Psoas muscle (tissue), 8 donors: ENCODE data around the gene CPT1C. TPM values are rescaled to one million over a fixed set of nuclear protein-coding genes. Genes with fewer than 3 reads are reported as not detected.

ENCODE experiments used
- ATAC-seq, 4 donors: fragments of 200-7000 bp; cut with Tn5 transposase; one replicate each; pipeline ENCODE4 v1.9.1; 2020; ENCODE audit warnings: moderate library complexity in 3 of 4, mild to moderate bottlenecking in 2 of 4
- DNase-seq, 2 donors: peaks; one replicate each; pipeline ENCODE4 v3.0.0-alpha.2; 2020
- H3K27ac ChIP-seq: fragments of 200-600 bp; one replicate; pipeline ENCODE4 v1.8.0; 2022
- H3K27me3 ChIP-seq, 3 donors: fragments of 200-600 bp in 1 of 3; one replicate each; pipeline versions ENCODE4 v1.6.1 to v1.8.0; 2013 to 2022; ENCODE audit warnings: low read length in 2 of 3, mild to moderate bottlenecking in 2 of 3, moderate library complexity in 1 of 3; ENCODE audit not compliant: insufficient read depth in 3 of 3
- H3K36me3 ChIP-seq, 2 donors: fragments of 200-600 bp in 1 of 2; one replicate each; pipeline versions ENCODE4 v1.6.1 to v1.8.0; 2013 to 2022; ENCODE audit warnings: low read depth in 1 of 2, mild to moderate bottlenecking in 1 of 2, moderate library complexity in 1 of 2; ENCODE audit not compliant: insufficient read depth in 1 of 2
- H3K4me1 ChIP-seq: fragments of 200-600 bp; one replicate; pipeline ENCODE4 v1.8.0; 2022
- H3K4me3 ChIP-seq: fragments of 200-600 bp; one replicate; pipeline ENCODE4 v1.8.0; 2022; ENCODE audit warnings: mild to moderate bottlenecking
- H3K9me3 ChIP-seq: fragments of 200-600 bp; one replicate; pipeline ENCODE4 v1.8.0; 2022
- CTCF ChIP-seq: fragments of 200-600 bp; IDR thresholded peaks from one replicate; pipeline ENCODE4 v1.8.0; 2022; ENCODE audit warnings: antibody characterized with exemption
- WGBS, 3 donors: extraction: QIAGEN DNeasy Blood & Tissue Kit; methylation state at CpG; one replicate each; pipeline versions ENCODE4 v1.1.6 to v1.1.7; 2013; 5-methylcytosine and 5-hydroxymethylcytosine counted together
- intact Hi-C, 2 donors: fragments of 100-400 bp; cut with DNase I; formaldehyde crosslinking; loops; one replicate each; pipeline versions ENCODE4 v1.11.0 to v1.14.2; 2022
- polyA plus RNA-seq, 3 donors: library from polyadenylated mRNA; stranded (reverse); fragments of 200-250 nt; gene quantifications; one replicate each; pipeline ENCODE4 v1.2.3, GENCODE V29; 2013
- total RNA-seq, 4 donors: library from RNA; stranded (reverse); fragmentation: NEBNext Ultra II Directional in 2 of 4; extraction: Animal tissue kit (Norgen Biotek cat#: 25700) in 2 of 4; gene quantifications; one replicate each; pipeline versions ENCODE4 v1.2.1 to v1.2.4, GENCODE V29; 2021 to 2023
- donor health status: healthy with polysubstance abuse.
- donor health status: DM: no; HTN: no; CAD: no; lungs with moderate emphysema.
- donor health status: Bipolar disorder and iron deficiency.
- donor health status: healthy.
- donor health status: DM: yes; HTN: yes; CAD: no.
- donor health status: DM: no; HTN: no; CAD: no.
- donor health status: DM: no; HTN: no; CAD: no.
- donor health status: DM: yes; HTN: yes; CAD: no.

Gene CPT1C
- total and polyA plus RNA-seq, 7 donors, result 0.34 to 1.2 (median 0.79) TPM

GRCh38 chr19:49689133-49690078 lies 1.5 kb upstream of the CPT1C start, which contains the start of gene ADM5:
TSS of gene ADM5 (plus strand) at chr19:49689594. CDS start at chr19:49689838, 244 bp downstream.
- H3K27ac ChIP-seq, result peak within 1 kb of the TSS; percentile 23
- WGBS, 3 donors, result 25 to 27% (median 26%) methylated on average over 53 to 54 of the region's 54 CpGs
- peaks cover 0 to 13% (median 0%) of the 10 kb centered on the region in 3 donors for H3K27me3 ChIP-seq
- no peaks in the 10 kb centered on the region for H3K9me3 ChIP-seq
- ATAC-seq (peak; percentile 50 to 73 (median 59)), DNase-seq (peak in 1 of 2 donors; percentile 77)
- intact Hi-C loops, result loop anchor here in 1 of 2 donors (10.0 kb wide), 1 partner anchor 115 kb away; no protein-coding TSS in a partner anchor
- peak within 1 kb of the TSS; percentile 63 for H3K4me3 ChIP-seq
- H3K4me1 ChIP-seq, result peaks cover 13% of the 10 kb centered on the region
- peaks cover 0 to 36% of the 10 kb centered on the region in 2 donors for H3K36me3 ChIP-seq
- peak; percentile 47 for TF ChIP-seq CTCF

DNA sequence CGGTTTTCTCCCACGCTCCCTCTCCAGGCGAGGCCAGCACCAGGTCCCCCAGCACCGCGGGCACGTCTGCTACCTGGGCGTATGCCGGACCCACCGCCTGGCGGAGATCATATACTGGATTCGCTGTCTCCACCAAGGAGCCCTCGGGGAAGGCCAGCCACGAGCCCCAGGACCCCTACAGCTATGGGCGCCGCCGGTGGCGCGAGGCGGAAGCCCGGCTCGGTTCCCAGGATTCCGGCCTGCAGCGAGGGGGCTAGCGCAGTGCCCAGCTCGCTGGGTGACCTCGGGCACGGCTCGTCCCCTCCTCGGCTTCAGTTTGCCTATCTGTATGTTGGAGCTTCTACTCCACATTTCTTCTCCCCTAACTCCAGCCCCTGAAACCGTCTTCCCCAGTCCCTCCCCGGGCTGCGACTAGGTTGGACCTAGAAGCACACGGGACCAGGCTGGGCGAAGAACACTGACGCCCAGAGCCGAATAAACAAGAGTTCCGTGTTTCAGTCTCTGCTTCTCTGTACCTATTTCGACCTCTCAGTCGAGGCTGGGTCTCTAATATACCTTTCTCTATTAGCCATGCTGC lies 749 bp upstream of the CPT1C start:
- peak; percentile 11 for TF ChIP-seq CTCF
- ATAC-seq, result peak; percentile 11 to 30 (median 22)
- H3K4me1 ChIP-seq, result peaks cover 13% of the 10 kb centered on the region
- no peak for DNase-seq
- no peak overlapping the region for H3K27ac ChIP-seq
- no peaks in the 10 kb centered on the region for H3K9me3 ChIP-seq
- 6 to 7% (median 7%) methylated on average over 34 to 39 of the region's 39 CpGs for WGBS, 3 donors
- H3K36me3 ChIP-seq, result peaks cover 0 to 28% of the 10 kb centered on the region in 2 donors
- H3K27me3 ChIP-seq, result peaks cover 0 to 13% (median 0%) of the 10 kb centered on the region in 3 donors
- peak overlapping the region; percentile 63 for H3K4me3 ChIP-seq
- intact Hi-C loops, result no loop called here

GRCh38 chr19:49691243-49692146 lies 579 bp downstream of the CPT1C start:
- peak; percentile 68 to 72 for DNase-seq
- Histone ChIP-seq H3K36me3 (peaks cover 0 to 15% of the 10 kb centered on the region in 2 donors), H3K27me3 (peaks cover 0 to 13% (median 0%) of the 10 kb centered on the region in 3 donors), H3K4me3 (peak overlapping the region; percentile 63), H3K4me1 (peaks cover 13% of the 10 kb centered on the region), H3K27ac (no peak overlapping the region), H3K9me3 (no peaks in the 10 kb centered on the region)
- intact Hi-C loops, result no loop called here
- ATAC-seq, result peak in 2 of 4 donors; percentile 21 to 22
- no peak for TF ChIP-seq CTCF
- WGBS, 3 donors, result 15 to 18% (median 18%) methylated on average over 39 of the region's 39 CpGs

- H3K27ac ChIP-seq, result no peak overlapping the region
- intact Hi-C loops, result no loop called here
- peaks cover 13% of the 10 kb centered on the region for H3K4me1 ChIP-seq
- no peak overlapping the region for H3K4me3 ChIP-seq
- H3K9me3 ChIP-seq, result no peaks in the 10 kb centered on the region
- peaks cover 0 to 9% of the 10 kb centered on the region in 2 donors for H3K36me3 ChIP-seq
- ATAC-seq (no peak), DNase-seq (no peak)
- WGBS, 3 donors, result 68 to 77% (median 76%) methylated on average over 16 of the region's 16 CpGs
- TF ChIP-seq CTCF, result no peak
- peaks cover 0 to 13% (median 0%) of the 10 kb centered on the region in 3 donors for H3K27me3 ChIP-seq
Measured at GRCh38 chr19:49692147-49692506, 1.2 kb downstream of the CPT1C start.
